ENCODE data around the gene SH2D1A. TPM values are rescaled to one million over a fixed set of nuclear protein-coding genes. Genes with fewer than 3 reads are reported as not detected.

The SH2D1A gene
- total and polyA plus RNA-seq, 2 of the 4 experiments (the other 2 are of a cell fraction): not detected

DNA sequence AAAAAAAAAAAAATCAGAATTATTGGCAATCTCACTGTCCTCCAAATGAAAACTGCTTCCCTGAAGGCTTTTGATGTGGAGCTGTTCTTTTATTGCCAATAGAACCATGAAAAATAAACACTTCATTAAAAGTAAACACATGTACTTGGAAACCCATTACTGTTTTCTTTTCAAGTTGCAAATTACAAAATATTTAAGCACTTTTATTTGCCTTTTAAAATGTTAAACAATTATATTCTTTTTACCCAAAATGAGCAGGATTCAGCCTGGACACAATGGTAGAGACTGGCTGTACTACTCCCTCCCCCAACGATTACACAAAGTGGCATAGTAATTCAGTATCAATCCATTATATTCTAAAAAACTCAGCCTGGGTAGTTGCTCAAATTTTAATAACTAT, 60.9 kb downstream of the SH2D1A start:
- BruUV-seq (replicated peaks): no TSS peak
- POLR2A ChIA-PET (ENCODE audit: unreplicated experiment): no interaction called here

More for the DNA sequence above, 60.9 kb downstream of the SH2D1A start:
- Histone ChIP-seq H2BK20ac (ENCODE audit: low read depth, low read length) (no peak overlapping the region), H4K20me1 (ENCODE audit: insufficient read depth, low read length) (no peaks in the 10 kb centered on the region), H3K4me2 (ENCODE audit: low read depth, low read length) (no peak overlapping the region), H2BK120ac (ENCODE audit: low read depth, low read length) (no peak overlapping the region), H3K4me3 (ENCODE audit: insufficient read depth, low read depth, low read length) (no peak overlapping the region), H2AFZ (replicated peaks; ENCODE audit: low read length, poor library complexity) (no peak overlapping the region), H4K5ac (ENCODE audit: low read depth, low read length) (no peak overlapping the region), H3K56ac (ENCODE audit: extremely low read depth, insufficient read depth, low read length) (no peak overlapping the region), H4K91ac (ENCODE audit: insufficient read depth, low read depth, low read length) (no peak overlapping the region), H3K79me1 (ENCODE audit: low read depth in 1 of 2, low read length in 2 of 2) (no peaks in the 10 kb centered on the region), H3K9me3 (ENCODE audit: control insufficient read depth, insufficient read depth, low read length) (no peaks in the 10 kb centered on the region), H3K36me3 (ENCODE audit: control insufficient read depth, insufficient read depth, low read length) (no peaks in the 10 kb centered on the region), H3K9me1 (ENCODE audit: insufficient read depth, low read length) (no peaks in the 10 kb centered on the region), H2AK9ac (replicated peaks; ENCODE audit: low read depth, low read length, poor library complexity) (no peak overlapping the region), H2AK5ac (ENCODE audit: low read depth, low read length) (no peak overlapping the region), H3K4me1 (ENCODE audit: control insufficient read depth, insufficient read depth, low read length) (no peaks in the 10 kb centered on the region), H4K8ac (ENCODE audit: low read depth in 2 of 2, low read length in 2 of 2) (no peak overlapping the region), H3K14ac (replicated peaks; ENCODE audit: low read depth, low read length) (no peak overlapping the region), H2BK5ac (ENCODE audit: low read depth, low read length, poor library complexity, severe bottlenecking) (no peak overlapping the region), H3K27me3 (ENCODE audit: control insufficient read depth, insufficient read depth, low read length) (no peaks in the 10 kb centered on the region), H3K23ac (ENCODE audit: low read depth, low read length) (no peak overlapping the region), H3K27ac (ENCODE audit: insufficient read depth, low read length) (no peak overlapping the region), H2BK15ac (ENCODE audit: low read depth, low read length) (no peak overlapping the region), H3K4ac (ENCODE audit: low read depth, low read length) (no peak overlapping the region), H3K9ac (ENCODE audit: low read depth, low read length) (no peak overlapping the region), H3K18ac (ENCODE audit: low read depth, low read length) (no peak overlapping the region)
- intact Hi-C loops (cut with micrococcal nuclease): no loop called here
- no CpG with 5 or more reads among the region's 1 CpG for WGBS, 2 experiments (ENCODE audit: extremely low coverage in 2 of 2, insufficient read length in 1 of 2)
- CTCF ChIA-PET: interaction anchor here (0.6 kb wide), 1 partner anchor 16 kb away, joined by 8 read pairs; no protein-coding TSS in a partner anchor
- ATAC-seq (ENCODE audit: low read depth) (no peak), DNase-seq (no peak)
- in situ Hi-C loops (cut with MboI; ENCODE audit: low sequenced_read_pairs): no loop called here
- no peak for TF ChIP-seq FOS (IDR thresholded peaks at IDR 0.05; ENCODE audit: low read depth, low read length)
- TF ChIP-seq, protein P1, sequence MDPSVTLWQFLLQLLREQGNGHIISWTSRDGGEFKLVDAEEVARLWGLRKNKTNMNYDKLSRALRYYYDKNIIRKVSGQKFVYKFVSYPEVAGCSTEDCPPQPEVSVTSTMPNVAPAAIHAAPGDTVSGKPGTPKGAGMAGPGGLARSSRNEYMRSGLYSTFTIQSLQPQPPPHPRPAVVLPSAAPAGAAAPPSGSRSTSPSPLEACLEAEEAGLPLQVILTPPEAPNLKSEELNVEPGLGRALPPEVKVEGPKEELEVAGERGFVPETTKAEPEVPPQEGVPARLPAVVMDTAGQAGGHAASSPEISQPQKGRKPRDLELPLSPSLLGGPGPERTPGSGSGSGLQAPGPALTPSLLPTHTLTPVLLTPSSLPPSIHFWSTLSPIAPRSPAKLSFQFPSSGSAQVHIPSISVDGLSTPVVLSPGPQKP (IDR thresholded peaks at IDR 0.05; ENCODE audit: borderline replicate concordance, low read depth, low read length): no peak
- TF ChIP-seq MAZ (IDR thresholded peaks at IDR 0.05; ENCODE audit: borderline replicate concordance, low read depth, low read length): no peak
- no peak for TF ChIP-seq CEBPB (IDR thresholded peaks at IDR 0.05; ENCODE audit: low read depth, low read length)
- no peak for TF ChIP-seq POLR2A (IDR thresholded peaks at IDR 0.05; ENCODE audit: low read depth, low read length)
- no peak for TF ChIP-seq RFX5 (IDR thresholded peaks at IDR 0.05; ENCODE audit: low read depth, low read length)
- TF ChIP-seq CHD1 (IDR thresholded peaks at IDR 0.05; ENCODE audit: low read depth, low read length): no peak
- TF ChIP-seq NFE2L2 (IDR thresholded peaks at IDR 0.05; ENCODE audit: low read depth, low read length): no peak
- no peak for TF ChIP-seq SMC3 (IDR thresholded peaks at IDR 0.05; ENCODE audit: low read depth, low read length)
- no peak for TF ChIP-seq RCOR1 (IDR thresholded peaks at IDR 0.05; ENCODE audit: insufficient replicate concordance, low read length)
- no peak for TF ChIP-seq MXI1 (IDR thresholded peaks at IDR 0.05; ENCODE audit: borderline replicate concordance, low read depth, low read length)
- no peak for TF ChIP-seq RAD21 (IDR thresholded peaks at IDR 0.05; ENCODE audit: low read length)
- TF ChIP-seq MAFK (IDR thresholded peaks at IDR 0.05; ENCODE audit: low read depth, low read length): no peak
- TF ChIP-seq, protein P2, sequence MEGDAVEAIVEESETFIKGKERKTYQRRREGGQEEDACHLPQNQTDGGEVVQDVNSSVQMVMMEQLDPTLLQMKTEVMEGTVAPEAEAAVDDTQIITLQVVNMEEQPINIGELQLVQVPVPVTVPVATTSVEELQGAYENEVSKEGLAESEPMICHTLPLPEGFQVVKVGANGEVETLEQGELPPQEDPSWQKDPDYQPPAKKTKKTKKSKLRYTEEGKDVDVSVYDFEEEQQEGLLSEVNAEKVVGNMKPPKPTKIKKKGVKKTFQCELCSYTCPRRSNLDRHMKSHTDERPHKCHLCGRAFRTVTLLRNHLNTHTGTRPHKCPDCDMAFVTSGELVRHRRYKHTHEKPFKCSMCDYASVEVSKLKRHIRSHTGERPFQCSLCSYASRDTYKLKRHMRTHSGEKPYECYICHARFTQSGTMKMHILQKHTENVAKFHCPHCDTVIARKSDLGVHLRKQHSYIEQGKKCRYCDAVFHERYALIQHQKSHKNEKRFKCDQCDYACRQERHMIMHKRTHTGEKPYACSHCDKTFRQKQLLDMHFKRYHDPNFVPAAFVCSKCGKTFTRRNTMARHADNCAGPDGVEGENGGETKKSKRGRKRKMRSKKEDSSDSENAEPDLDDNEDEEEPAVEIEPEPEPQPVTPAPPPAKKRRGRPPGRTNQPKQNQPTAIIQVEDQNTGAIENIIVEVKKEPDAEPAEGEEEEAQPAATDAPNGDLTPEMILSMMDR (conservative IDR thresholded peaks at IDR 0.05; ENCODE audit: low read depth, low read length): no peak
- TF ChIP-seq, protein P3, sequence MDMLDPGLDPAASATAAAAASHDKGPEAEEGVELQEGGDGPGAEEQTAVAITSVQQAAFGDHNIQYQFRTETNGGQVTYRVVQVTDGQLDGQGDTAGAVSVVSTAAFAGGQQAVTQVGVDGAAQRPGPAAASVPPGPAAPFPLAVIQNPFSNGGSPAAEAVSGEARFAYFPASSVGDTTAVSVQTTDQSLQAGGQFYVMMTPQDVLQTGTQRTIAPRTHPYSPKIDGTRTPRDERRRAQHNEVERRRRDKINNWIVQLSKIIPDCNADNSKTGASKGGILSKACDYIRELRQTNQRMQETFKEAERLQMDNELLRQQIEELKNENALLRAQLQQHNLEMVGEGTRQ (IDR thresholded peaks at IDR 0.05; ENCODE audit: low read depth, low read length): no peak
- TF ChIP-seq BHLHE40 (IDR thresholded peaks at IDR 0.05; ENCODE audit: low read depth, low read length): no peak
- dilution Hi-C loops (cut with HindIII; ENCODE audit: low sequenced_read_pairs, unreplicated experiment): no loop called here
